ENCODE results near the gene LSR. TPM values are rescaled to one million over a fixed set of nuclear protein-coding genes. Genes with fewer than 3 reads are reported as not detected.

Gene LSR
- total and polyA plus RNA-seq, 8 donors = 50.6 to 130 (median 61.4) TPM

- H3K27ac ChIP-seq = no peak overlapping the region
- no peak overlapping the region for H3K4me3 ChIP-seq
- no peak for ATAC-seq
- intact Hi-C loops (cut with DNase I) = no loop called here
- peaks cover 0 to 9% of the 10 kb centered on the region in 2 donors for H3K27me3 ChIP-seq
- no peaks in the 10 kb centered on the region for H3K9me3 ChIP-seq
- DNase-seq = peak in 1 of 4 donors; percentile 33
- no peak for TF ChIP-seq CTCF (IDR thresholded peaks at IDR 0.05)
- H3K4me1 ChIP-seq = peaks cover 0 to 51% of the 10 kb centered on the region in 2 donors
- H3K36me3 ChIP-seq = no peaks in the 10 kb centered on the region
These were observed 67.8 kb downstream of the LSR start for GRCh38 chr19:35316560-35316959.

Other genes with a start within 250 kb of the LSR start
- gene GRAMD1A, start 248.7 kb upstream of the LSR start, total RNA-seq = 100 to 1,000 TPM; 116 to 137 TPM
- gene GRAMD1A, start 248.7 kb upstream of the LSR start, polyA plus RNA-seq (ENCODE audit: insufficient read length in 6 of 6) = 100 to 1,000 TPM in 5 of 6 donors, 10 to 100 TPM in 1; 92.7 to 136 (median 114) TPM
- gene SCN1B, start 218.5 kb upstream of the LSR start, total RNA-seq = 1 to 10 TPM; 7.7 to 9.7 TPM
- gene SCN1B, start 218.5 kb upstream of the LSR start, polyA plus RNA-seq (ENCODE audit: insufficient read length in 6 of 6) = 1 to 10 TPM in 3 of 6 donors, under 1 TPM in 3; 0.82 to 1.6 (median 1.0) TPM
- gene HPN, start 207.3 kb upstream of the LSR start, total RNA-seq = 10 to 100 TPM; 16.8 to 40.3 TPM
- 10 to 100 TPM; 25.6 to 44.7 (median 32.2) TPM for gene HPN, start 207.3 kb upstream of the LSR start, polyA plus RNA-seq (ENCODE audit: insufficient read length in 6 of 6)
- gene FXYD3, start 133.2 kb upstream of the LSR start, total RNA-seq = 100 to 1,000 TPM in 1 of 2 donors, 10 to 100 TPM in 1; 88.4 to 207 TPM
- 10 to 100 TPM; 17.5 to 50.2 (median 21.1) TPM for gene FXYD3, start 133.2 kb upstream of the LSR start, polyA plus RNA-seq (ENCODE audit: insufficient read length in 6 of 6)
- 1 to 10 TPM; 1.8 to 2.5 TPM for gene LGI4, start 113.9 kb upstream of the LSR start, total RNA-seq
- gene LGI4, start 113.9 kb upstream of the LSR start, polyA plus RNA-seq (ENCODE audit: insufficient read length in 6 of 6) = 1 to 10 TPM; 2.0 to 3.4 (median 2.7) TPM
- gene FXYD1, start 110.2 kb upstream of the LSR start, total RNA-seq = 10 to 100 TPM; 20.1 to 24.0 TPM
- 10 to 100 TPM; 50.5 to 67.0 (median 53.6) TPM for gene FXYD1, start 110.2 kb upstream of the LSR start, polyA plus RNA-seq (ENCODE audit: insufficient read length in 6 of 6)
- not detected for gene FXYD7, start 105.7 kb upstream of the LSR start, total RNA-seq
- gene FXYD7, start 105.7 kb upstream of the LSR start, polyA plus RNA-seq (ENCODE audit: insufficient read length in 6 of 6) = 1 to 10 TPM in 2 of 6 donors, under 1 TPM in 4; 0.55 to 1.3 (median 0.74) TPM
- 100 to 1,000 TPM; 111 to 123 TPM for gene FXYD5, start 94.3 kb upstream of the LSR start, total RNA-seq
- 10 to 100 TPM; 29.0 to 33.0 (median 31.3) TPM for gene FXYD5, start 94.3 kb upstream of the LSR start, polyA plus RNA-seq (ENCODE audit: insufficient read length in 6 of 6)
- gene FAM187B, start 20.3 kb upstream of the LSR start, total RNA-seq = under 1 TPM in 1 of 2 donors, not detected in 1; 0.20 TPM
- gene FAM187B, start 20.3 kb upstream of the LSR start, polyA plus RNA-seq (ENCODE audit: insufficient read length in 6 of 6) = not detected
- 100 to 1,000 TPM; 123 to 148 TPM for gene USF2, start 20.0 kb downstream of the LSR start, total RNA-seq
- 100 to 1,000 TPM; 149 to 187 (median 165) TPM for gene USF2, start 20.0 kb downstream of the LSR start, polyA plus RNA-seq (ENCODE audit: insufficient read length in 6 of 6)
- gene HAMP, start 33.5 kb downstream of the LSR start, total RNA-seq = 1 to 10 TPM; 1.1 to 1.9 TPM
- under 1 TPM; 0.20 to 0.85 (median 0.41) TPM for gene HAMP, start 33.5 kb downstream of the LSR start, polyA plus RNA-seq (ENCODE audit: insufficient read length in 6 of 6)
- not detected for gene MAG, start 43.2 kb downstream of the LSR start, total RNA-seq
- gene MAG, start 43.2 kb downstream of the LSR start, polyA plus RNA-seq (ENCODE audit: insufficient read length in 6 of 6) = 10 to 100 TPM in 2 of 6 donors, 1 to 10 TPM in 4; 1.3 to 14.4 (median 6.2) TPM
- gene CD22, start 80.2 kb downstream of the LSR start, total RNA-seq = 10 to 100 TPM in 1 of 2 donors, 1 to 10 TPM in 1; 6.5 to 13.8 TPM
- gene CD22, start 80.2 kb downstream of the LSR start, polyA plus RNA-seq (ENCODE audit: insufficient read length in 6 of 6) = 10 to 100 TPM in 4 of 6 donors, 1 to 10 TPM in 2; 5.2 to 63.2 (median 19.7) TPM
- not detected for gene FFAR1, start 98.9 kb downstream of the LSR start, total RNA-seq
- gene FFAR1, start 98.9 kb downstream of the LSR start, polyA plus RNA-seq (ENCODE audit: insufficient read length in 6 of 6) = under 1 TPM; 0.06 to 0.74 (median 0.28) TPM
- gene FFAR3, start 109.5 kb downstream of the LSR start, total RNA-seq = 1 to 10 TPM in 1 of 2 donors, not detected in 1; 1.6 TPM
- under 1 TPM in 5 of 6 donors, not detected in 1; 0.09 to 0.49 (median 0.28) TPM for gene FFAR3, start 109.5 kb downstream of the LSR start, polyA plus RNA-seq (ENCODE audit: insufficient read length in 6 of 6)
- gene GPR42, start 122.1 kb downstream of the LSR start, total RNA-seq = not detected
- gene GPR42, start 122.1 kb downstream of the LSR start, polyA plus RNA-seq (ENCODE audit: insufficient read length in 6 of 6) = under 1 TPM in 3 of 6 donors, not detected in 3; 0.11 to 0.24 (median 0.14) TPM
- gene FFAR2, start 199.3 kb downstream of the LSR start, total RNA-seq = 10 to 100 TPM in 1 of 2 donors, under 1 TPM in 1; 0.85 to 26.6 TPM
- under 1 TPM in 5 of 6 donors, not detected in 1; 0.18 to 0.79 (median 0.34) TPM for gene FFAR2, start 199.3 kb downstream of the LSR start, polyA plus RNA-seq (ENCODE audit: insufficient read length in 6 of 6)
- gene KRTDAP, start 241.5 kb downstream of the LSR start, total RNA-seq = not detected
- 1 to 10 TPM in 5 of 6 donors, under 1 TPM in 1; 0.98 to 2.2 (median 1.8) TPM for gene KRTDAP, start 241.5 kb downstream of the LSR start, polyA plus RNA-seq (ENCODE audit: insufficient read length in 6 of 6)